Lower lobe of right lung (tissue), 2 donors: Measurements from ENCODE around the gene GGACT. TPM values are rescaled to one million over a fixed set of nuclear protein-coding genes. Genes with fewer than 3 reads are reported as not detected.

Source experiments
- ATAC-seq, 2 donors: fragments of 200-7000 bp; cut with Tn5 transposase; one replicate each; pipeline ENCODE4 v1.9.1; 2020 to 2022; ENCODE audit warnings: mild to moderate bottlenecking in 2 of 2, moderate library complexity in 2 of 2
- DNase-seq: peaks from one replicate; pipeline ENCODE4 v3.0.0-alpha.2; 2020
- H3K27ac ChIP-seq: fragments of 200-600 bp; one replicate; pipeline ENCODE4 v1.8.0; 2022
- H3K27me3 ChIP-seq: fragments of 200-600 bp; one replicate; pipeline ENCODE4 v1.8.0; 2022; ENCODE audit warnings: low read depth
- H3K36me3 ChIP-seq: fragments of 200-600 bp; one replicate; pipeline ENCODE4 v1.8.0; 2022; ENCODE audit warnings: mild to moderate bottlenecking
- H3K4me1 ChIP-seq: fragments of 200-600 bp; one replicate; pipeline ENCODE4 v1.8.0; 2022
- H3K4me3 ChIP-seq: fragments of 200-600 bp; one replicate; pipeline ENCODE4 v1.8.0; 2022; ENCODE audit warnings: mild to moderate bottlenecking
- H3K9me3 ChIP-seq: fragments of 200-600 bp; one replicate; pipeline ENCODE4 v1.8.0; 2022
- CTCF ChIP-seq: fragments of 200-600 bp; IDR thresholded peaks from one replicate; pipeline ENCODE4 v1.8.0; 2022; ENCODE audit warnings: antibody characterized with exemption, mild to moderate bottlenecking
- intact Hi-C: fragments of 100-400 bp; cut with DNase I; formaldehyde crosslinking; loops from one replicate; pipeline ENCODE4 v1.11.0; 2022
- total RNA-seq: library from RNA; stranded (reverse); fragmentation: NEBNext Ultra II Directional; extraction: Animal tissue kit (Norgen Biotek cat#: 25700); gene quantifications from one replicate; pipeline ENCODE4 v1.2.1, GENCODE V29; 2021
- donor health status: DM: no; HTN: yes; CAD: no; lungs with severe emphysema.

GGACT gene
- total RNA-seq, 1 donor from 2014 or later = 3.4 TPM

- no peak overlapping the region for H3K4me3 ChIP-seq
- H3K9me3 ChIP-seq = no peaks in the 10 kb centered on the region
- no peak for DNase-seq
- no peak for TF ChIP-seq CTCF
- no peaks in the 10 kb centered on the region for H3K4me1 ChIP-seq
- H3K27me3 ChIP-seq = no peaks in the 10 kb centered on the region
- ATAC-seq = no peak
- no peaks in the 10 kb centered on the region for H3K36me3 ChIP-seq
- intact Hi-C loops = no loop called here
- no peak overlapping the region for H3K27ac ChIP-seq
These were observed 105.5 kb downstream of the GGACT start for GRCh38 chr13:100483139-100483538.

GRCh38 chr13:100480676-100481075 is 107.9 kb downstream of the GGACT start:
- TF ChIP-seq CTCF = no peak
- Histone ChIP-seq H3K36me3 (no peaks in the 10 kb centered on the region), H3K27me3 (no peaks in the 10 kb centered on the region), H3K27ac (no peak overlapping the region), H3K9me3 (no peaks in the 10 kb centered on the region), H3K4me1 (no peaks in the 10 kb centered on the region), H3K4me3 (no peak overlapping the region)
- DNase-seq (no peak), ATAC-seq (no peak)
- intact Hi-C loops = no loop called here

Other genes starting within 250 kb of the GGACT start
- gene TMTC4, start 86.0 kb upstream of the GGACT start, total RNA-seq = 10.9 TPM